Measurements from ENCODE around the gene NCCRP1.
A peak's percentile ranks its signal among the peaks of the same experiment; 100 is the strongest.
"Not testable (repeated sequence)": the region's sequence is repeated elsewhere in the genome, so short reads cannot be mapped to it uniquely, and the experiment has no call there.

NCCRP1 gene

GRCh38 chr19:39209196-39209595 is 12.4 kb downstream of the NCCRP1 start:
- Histone ChIP-seq H3K4me2 (ENCODE audit: low read depth, low read length, poor library complexity, severe bottlenecking) (no peak overlapping the region), H3K4me3 (ENCODE audit: low read length, poor library complexity, severe bottlenecking) (no peak overlapping the region), H3K79me2 (ENCODE audit: insufficient read depth, low read length) (no peaks in the 10 kb centered on the region), H3K9me2 (replicated peaks; ENCODE audit: low read depth, low read length) (no peaks in the 10 kb centered on the region), H3K9me3 (ENCODE audit: insufficient read depth, low read depth, low read length) (no peaks in the 10 kb centered on the region), H3K36me3 (ENCODE audit: insufficient read depth, low read length) (no peaks in the 10 kb centered on the region), H3K27me3 (ENCODE audit: insufficient read depth, low read length, poor library complexity, severe bottlenecking) (no peaks in the 10 kb centered on the region), H4K20me1 (ENCODE audit: insufficient read depth, low read length, poor library complexity, severe bottlenecking) (no peaks in the 10 kb centered on the region), H3K9ac (ENCODE audit: low read depth, low read length, poor library complexity, severe bottlenecking) (no peak overlapping the region), H2AFZ (ENCODE audit: low read length) (no peak overlapping the region), H3F3A (ENCODE audit: low read depth) (no peaks in the 10 kb centered on the region), H3K4me1 (ENCODE audit: insufficient read depth, low read length, poor library complexity, severe bottlenecking) (no peaks in the 10 kb centered on the region)
- TF ChIP-seq CTCF (conservative IDR thresholded peaks at IDR 0.05; ENCODE audit: low read length): no peak
- no peak for TF ChIP-seq EZH2phosphoT487 (IDR thresholded peaks at IDR 0.05; ENCODE audit: borderline replicate concordance)

DNA sequence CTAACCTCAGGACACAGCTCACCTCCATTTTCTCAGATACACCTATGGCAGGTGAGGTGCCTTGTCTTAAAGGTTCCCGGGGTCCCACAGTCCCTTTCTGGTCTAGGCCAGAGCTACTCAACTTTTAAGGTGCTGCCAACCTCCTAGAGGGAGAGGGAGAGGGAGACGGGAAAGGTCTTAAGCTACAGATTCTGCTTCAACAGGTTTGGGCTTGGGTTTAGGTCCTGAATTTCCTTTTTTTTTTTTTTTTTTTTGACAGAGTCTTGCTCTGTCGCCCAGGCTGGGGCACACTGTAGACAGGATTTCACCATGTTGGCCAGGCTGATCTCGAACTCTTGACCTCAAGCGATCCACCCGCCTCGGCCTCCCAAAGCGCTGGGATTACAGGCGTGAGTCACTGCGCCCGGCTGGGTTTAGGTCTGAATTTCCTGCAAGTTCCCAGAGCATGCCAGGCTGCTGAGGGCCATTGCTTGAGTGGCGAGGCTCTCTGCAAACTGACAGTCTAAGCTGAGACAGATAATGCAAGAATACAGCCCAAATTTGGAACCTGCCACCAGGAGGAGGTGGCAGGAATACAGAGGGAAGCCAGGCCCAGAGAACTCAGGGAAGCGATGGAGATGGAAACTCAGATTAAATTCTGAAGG is 15.1 kb downstream of the NCCRP1 start:
- Histone ChIP-seq H3K4me1 (ENCODE audit: insufficient read depth, low read length, poor library complexity, severe bottlenecking) (no peaks in the 10 kb centered on the region), H3K79me2 (ENCODE audit: insufficient read depth, low read length) (no peaks in the 10 kb centered on the region), H3F3A (ENCODE audit: low read depth) (no peaks in the 10 kb centered on the region), H3K9ac (ENCODE audit: low read depth, low read length, poor library complexity, severe bottlenecking) (no peak overlapping the region), H3K9me3 (ENCODE audit: insufficient read depth, low read depth, low read length) (no peaks in the 10 kb centered on the region), H3K36me3 (ENCODE audit: insufficient read depth, low read length) (no peaks in the 10 kb centered on the region), H4K20me1 (ENCODE audit: insufficient read depth, low read length, poor library complexity, severe bottlenecking) (no peaks in the 10 kb centered on the region), H3K27me3 (ENCODE audit: insufficient read depth, low read length, poor library complexity, severe bottlenecking) (no peaks in the 10 kb centered on the region), H3K9me2 (replicated peaks; ENCODE audit: low read depth, low read length) (no peaks in the 10 kb centered on the region), H3K4me2 (ENCODE audit: low read depth, low read length, poor library complexity, severe bottlenecking) (no peak overlapping the region), H2AFZ (ENCODE audit: low read length) (no peak overlapping the region), H3K4me3 (ENCODE audit: low read length, poor library complexity, severe bottlenecking) (no peak overlapping the region)
- TF ChIP-seq EZH2phosphoT487 (IDR thresholded peaks at IDR 0.05; ENCODE audit: borderline replicate concordance): no peak
- TF ChIP-seq CTCF (conservative IDR thresholded peaks at IDR 0.05; ENCODE audit: low read length): no peak

DNA sequence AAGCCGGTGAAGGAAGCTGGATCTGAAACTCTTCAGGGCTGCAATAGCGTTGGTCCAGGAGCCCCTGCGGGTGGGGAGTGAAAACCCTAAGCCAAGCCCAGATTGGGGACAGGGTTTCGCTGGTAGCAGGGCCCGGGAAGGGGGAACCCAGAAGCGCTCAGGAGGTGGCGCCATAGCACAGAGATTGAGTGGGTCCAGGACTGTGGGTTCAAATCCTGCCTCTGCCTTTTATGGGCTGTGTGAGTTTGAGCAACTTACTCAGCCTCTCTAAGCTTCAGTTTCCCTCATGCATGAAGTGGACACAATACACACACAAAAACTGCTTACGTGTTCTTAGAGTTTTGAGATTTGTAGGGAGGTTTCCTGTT is 15.6 kb downstream of the NCCRP1 start:
- no peaks in the 10 kb centered on the region for H3K79me2 ChIP-seq (ENCODE audit: insufficient read depth, low read length)
- no peak for TF ChIP-seq EZH2phosphoT487 (IDR thresholded peaks at IDR 0.05; ENCODE audit: borderline replicate concordance)
- peak; percentile 85 for TF ChIP-seq CTCF (conservative IDR thresholded peaks at IDR 0.05; ENCODE audit: low read length)
- no peak overlapping the region for H3K9ac ChIP-seq (ENCODE audit: low read depth, low read length, poor library complexity, severe bottlenecking)
- no peaks in the 10 kb centered on the region for H3K9me2 ChIP-seq (replicated peaks; ENCODE audit: low read depth, low read length)
- no peaks in the 10 kb centered on the region for H3K4me1 ChIP-seq (ENCODE audit: insufficient read depth, low read length, poor library complexity, severe bottlenecking)
- H4K20me1 ChIP-seq (ENCODE audit: insufficient read depth, low read length, poor library complexity, severe bottlenecking): no peaks in the 10 kb centered on the region
- no peaks in the 10 kb centered on the region for H3K27me3 ChIP-seq (ENCODE audit: insufficient read depth, low read length, poor library complexity, severe bottlenecking)
- no peaks in the 10 kb centered on the region for H3K36me3 ChIP-seq (ENCODE audit: insufficient read depth, low read length)
- no peaks in the 10 kb centered on the region for H3F3A ChIP-seq (ENCODE audit: low read depth)
- H3K9me3 ChIP-seq (ENCODE audit: insufficient read depth, low read depth, low read length): no peaks in the 10 kb centered on the region
- no peak overlapping the region for H3K4me2 ChIP-seq (ENCODE audit: low read depth, low read length, poor library complexity, severe bottlenecking)
- H2AFZ ChIP-seq (ENCODE audit: low read length): no peak overlapping the region
- no peak overlapping the region for H3K4me3 ChIP-seq (ENCODE audit: low read length, poor library complexity, severe bottlenecking)

- H3F3A ChIP-seq (ENCODE audit: low read depth); H3K4me2 ChIP-seq (ENCODE audit: low read depth, low read length, poor library complexity, severe bottlenecking); H3K79me2 ChIP-seq (ENCODE audit: insufficient read depth, low read length); H3K9ac ChIP-seq (ENCODE audit: low read depth, low read length, poor library complexity, severe bottlenecking); H3K9me2 ChIP-seq (replicated peaks; ENCODE audit: low read depth, low read length); H3K4me1 ChIP-seq (ENCODE audit: insufficient read depth, low read length, poor library complexity, severe bottlenecking); H4K20me1 ChIP-seq (ENCODE audit: insufficient read depth, low read length, poor library complexity, severe bottlenecking); H2AFZ ChIP-seq (ENCODE audit: low read length); H3K27me3 ChIP-seq (ENCODE audit: insufficient read depth, low read length, poor library complexity, severe bottlenecking); H3K4me3 ChIP-seq (ENCODE audit: low read length, poor library complexity, severe bottlenecking); H3K9me3 ChIP-seq (ENCODE audit: insufficient read depth, low read depth, low read length); H3K36me3 ChIP-seq (ENCODE audit: insufficient read depth, low read length): not testable (repeated sequence)
Observed at GRCh38 chr19:39215323-39215722, 18.6 kb downstream of the NCCRP1 start.

Data from Loucy (cell line).